Endothelial cell of hepatic sinusoid (primary cell): Measurements from ENCODE around the gene DOP1B.
"Not testable (repeated sequence)": the region's sequence is repeated elsewhere in the genome, so short reads cannot be mapped to it uniquely, and the experiment has no call there.

Experiments
- in situ Hi-C: cut with HindIII; loops from 2 replicates; pipeline ENCODE4 v1.10.0; 2017; ENCODE audit warnings: low sequenced_read_pairs

Gene DOP1B

GRCh38 chr21:36171336-36171735 is 14.7 kb downstream of the DOP1B start:
- in situ Hi-C loops = no loop called here

- in situ Hi-C loops = no loop called here
These were observed 15.2 kb downstream of the DOP1B start for GRCh38 chr21:36171741-36172331.

GRCh38 chr21:36174780-36175179 is 18.2 kb downstream of the DOP1B start:
- in situ Hi-C loops = no loop called here

GRCh38 chr21:36175771-36176565 is 19.3 kb downstream of the DOP1B start:
- in situ Hi-C loops = no loop called here

GRCh38 chr21:36178349-36178748 is 21.7 kb downstream of the DOP1B start:
- in situ Hi-C loops = no loop called here

- in situ Hi-C loops = no loop called here
These were observed 22.5 kb downstream of the DOP1B start for GRCh38 chr21:36179145-36179544.

GRCh38 chr21:36180963-36181362 is 24.3 kb downstream of the DOP1B start:
- in situ Hi-C loops = no loop called here

- in situ Hi-C loops = no loop called here
These were observed 26.6 kb downstream of the DOP1B start for GRCh38 chr21:36183144-36183795.

- in situ Hi-C loops = no loop called here
These were observed 27.9 kb downstream of the DOP1B start for GRCh38 chr21:36184545-36184944.

- in situ Hi-C loops = no loop called here
These were observed 28.9 kb downstream of the DOP1B start for GRCh38 chr21:36185523-36185922.

GRCh38 chr21:36186081-36186480 is 29.5 kb downstream of the DOP1B start:
- in situ Hi-C loops = no loop called here

GRCh38 chr21:36186506-36187399 is 30.1 kb downstream of the DOP1B start:
- in situ Hi-C loops = no loop called here

- in situ Hi-C loops = no loop called here
These were observed 31.6 kb downstream of the DOP1B start for GRCh38 chr21:36188081-36188681.

- in situ Hi-C loops = no loop called here
These were observed 32.3 kb downstream of the DOP1B start for GRCh38 chr21:36188937-36189336.

- in situ Hi-C loops = loop anchor here (5.0 kb wide), 1 partner anchor 98 kb away; no protein-coding TSS in a partner anchor
These were observed 34.1 kb downstream of the DOP1B start for GRCh38 chr21:36190736-36191135.

GRCh38 chr21:36193200-36193599 is 36.6 kb downstream of the DOP1B start:
- in situ Hi-C loops = loop anchor here (5.0 kb wide), 1 partner anchor 101 kb away; no protein-coding TSS in a partner anchor

- in situ Hi-C loops = loop anchor here (5.0 kb wide), 1 partner anchor 102 kb away; no protein-coding TSS in a partner anchor
These were observed 37.4 kb downstream of the DOP1B start for GRCh38 chr21:36194024-36194423.

- in situ Hi-C loops = no loop called here
These were observed 39.0 kb downstream of the DOP1B start for GRCh38 chr21:36195613-36196012.

GRCh38 chr21:36199021-36199420 is 42.4 kb downstream of the DOP1B start:
- in situ Hi-C loops = no loop called here

- in situ Hi-C loops = not testable (repeated sequence)
These were observed 43.0 kb downstream of the DOP1B start for GRCh38 chr21:36199575-36199974.
